ENCODE results near the gene CCDC194. TPM values are rescaled to one million over a fixed set of nuclear protein-coding genes. Genes with fewer than 3 reads are reported as not detected.

Gene CCDC194
- total RNA-seq, 6 donors from 2014 or later, result 0.83 to 2.2 (median 2.1) TPM; not detected in 3

GRCh38 chr19:17415121-17415520 is 21.1 kb upstream of the CCDC194 start:
- Histone ChIP-seq H3K27me3 (no peaks in the 10 kb centered on the region), H3K9me3 (no peaks in the 10 kb centered on the region), H3K4me1 (peaks cover 10 to 14% (median 13%) of the 10 kb centered on the region in 4 donors), H3K4me3 (no peak overlapping the region), H3K27ac (peak overlapping the region in 2 of 4 donors; percentile 1 to 21), H3K36me3 (peaks cover 0 to 4% (median 0%) of the 10 kb centered on the region in 4 donors)
- WGBS, 2 donors, result 61 to 71% methylated on average over 6 of the region's 6 CpGs
- no peak for DNase-seq
- ATAC-seq (ENCODE audit: low FRiP score in 2 of 2), result no peak
- TF ChIP-seq EP300 (IDR thresholded peaks at IDR 0.05) (no peak), POLR2AphosphoS5 (IDR thresholded peaks at IDR 0.05) (no peak), CTCF (IDR thresholded peaks at IDR 0.05) (no peak), POLR2A (IDR thresholded peaks at IDR 0.05) (no peak)

- Histone ChIP-seq H3K27me3 (no peaks in the 10 kb centered on the region), H3K9me3 (no peaks in the 10 kb centered on the region), H3K4me3 (no peak overlapping the region), H3K36me3 (peaks cover 0 to 4% (median 0%) of the 10 kb centered on the region in 4 donors), H3K27ac (peak overlapping the region in 2 of 4 donors; percentile 75 to 77), H3K4me1 (peaks cover 8 to 13% (median 10%) of the 10 kb centered on the region in 4 donors)
- WGBS, 2 donors, result 91 to 93% methylated on average over 8 of the region's 8 CpGs
- DNase-seq (no peak), ATAC-seq (ENCODE audit: low FRiP score in 2 of 2) (no peak)
- no peak for TF ChIP-seq CTCF (IDR thresholded peaks at IDR 0.05)
- no peak for TF ChIP-seq EP300 (IDR thresholded peaks at IDR 0.05)
- TF ChIP-seq POLR2A (IDR thresholded peaks at IDR 0.05), result no peak
- no peak for TF ChIP-seq POLR2AphosphoS5 (IDR thresholded peaks at IDR 0.05)
Measured at GRCh38 chr19:17414097-17414496, 20.1 kb upstream of the CCDC194 start.

DNA sequence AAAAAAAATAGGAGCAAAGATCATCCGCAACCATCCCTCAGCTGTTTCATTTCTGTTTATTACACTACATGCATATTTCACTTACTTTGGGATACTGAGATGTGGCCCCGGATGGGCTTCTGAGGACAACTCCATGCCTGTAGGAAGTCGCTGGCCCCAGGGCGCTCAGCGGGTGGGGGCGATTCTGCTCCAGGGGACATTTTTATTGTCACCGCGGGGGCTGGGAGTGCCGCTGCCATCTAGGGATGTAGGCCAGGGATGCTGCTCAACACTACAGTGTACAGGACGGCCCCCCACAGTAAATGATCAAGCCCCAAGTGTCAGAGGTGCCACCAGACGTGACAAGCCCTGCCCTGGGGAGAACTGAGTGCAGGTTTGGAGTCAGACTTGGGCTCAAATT is 17.8 kb upstream of the CCDC194 start:
- H3K4me1 ChIP-seq, result peaks cover 11 to 19% (median 15%) of the 10 kb centered on the region in 4 donors
- no peaks in the 10 kb centered on the region for H3K27me3 ChIP-seq
- WGBS, 2 donors, result 62 to 83% methylated on average over 8 to 11 of the region's 11 CpGs
- no peak overlapping the region for H3K4me3 ChIP-seq
- TF ChIP-seq CTCF (IDR thresholded peaks at IDR 0.05), result no peak
- no peak for TF ChIP-seq POLR2A (IDR thresholded peaks at IDR 0.05)
- no peak for TF ChIP-seq POLR2AphosphoS5 (IDR thresholded peaks at IDR 0.05)
- TF ChIP-seq EP300 (IDR thresholded peaks at IDR 0.05), result no peak
- H3K36me3 ChIP-seq, result peaks cover 0 to 4% (median 0%) of the 10 kb centered on the region in 4 donors
- H3K9me3 ChIP-seq, result no peaks in the 10 kb centered on the region
- peak overlapping the region; percentile 30 to 77 (median 66) for H3K27ac ChIP-seq
- DNase-seq, result peak in 1 of 2 donors; percentile 60
- no peak for ATAC-seq (ENCODE audit: low FRiP score in 2 of 2)

GRCh38 chr19:17409990-17410389 is 16.0 kb upstream of the CCDC194 start:
- no peak overlapping the region for H3K27ac ChIP-seq
- 84 to 94% methylated on average over 9 of the region's 9 CpGs for WGBS, 2 donors
- H3K27me3 ChIP-seq, result no peaks in the 10 kb centered on the region
- H3K9me3 ChIP-seq, result no peaks in the 10 kb centered on the region
- no peak for DNase-seq
- ATAC-seq (ENCODE audit: low FRiP score in 2 of 2), result no peak
- no peak overlapping the region for H3K4me3 ChIP-seq
- peaks cover 0 to 4% (median 0%) of the 10 kb centered on the region in 4 donors for H3K36me3 ChIP-seq
- peaks cover 27 to 31% (median 28%) of the 10 kb centered on the region in 4 donors for H3K4me1 ChIP-seq
- TF ChIP-seq CTCF (IDR thresholded peaks at IDR 0.05) (no peak), POLR2A (IDR thresholded peaks at IDR 0.05) (no peak), POLR2AphosphoS5 (IDR thresholded peaks at IDR 0.05) (no peak)

GRCh38 chr19:17406887-17407196 is 12.8 kb upstream of the CCDC194 start:
- Histone ChIP-seq H3K4me1 (peaks cover 36 to 48% (median 41%) of the 10 kb centered on the region in 4 donors), H3K27me3 (no peaks in the 10 kb centered on the region), H3K4me3 (peak overlapping the region in 3 of 4 donors; percentile 42 to 70 (median 47)), H3K36me3 (peaks cover 0 to 4% (median 0%) of the 10 kb centered on the region in 4 donors), H3K27ac (peak overlapping the region; percentile 85 to 94 (median 90)), H3K9me3 (no peaks in the 10 kb centered on the region)
- WGBS, 2 donors, result 0 to 50% methylated on average over 2 of the region's 2 CpGs
- no peak for DNase-seq
- ATAC-seq (ENCODE audit: low FRiP score in 2 of 2), result no peak
- TF ChIP-seq POLR2A (IDR thresholded peaks at IDR 0.05) (no peak), CTCF (IDR thresholded peaks at IDR 0.05) (no peak), POLR2AphosphoS5 (IDR thresholded peaks at IDR 0.05) (no peak), EP300 (IDR thresholded peaks at IDR 0.05) (no peak)

Measured in upper lobe of left lung (tissue), 6 donors.